GM12891 (cell line): Measurements from ENCODE around the gene NKD1.
"Not testable (repeated sequence)": the region's sequence is repeated elsewhere in the genome, so short reads cannot be mapped to it uniquely, and the experiment has no call there.

ENCODE experiments used
- DNase-seq: peaks from one replicate; pipeline ENCODE4 v3.0.0; 2011; ENCODE audit warnings: low spot score; ENCODE audit not compliant: insufficient read length
- FAIRE-seq: peaks from 2 replicates; lab custom pipeline; 2011; peaks lifted over from hg19 to GRCh38; lab: Jason Lieb, UNC
- PAX5 ChIP-seq: IDR thresholded peaks from 2 replicates; pipeline ENCODE4 v1.6.1; 2011; ENCODE audit warnings: low read length, moderate library complexity, mild to moderate bottlenecking; ENCODE audit not compliant: insufficient read depth, severe bottlenecking
- POLR2A ChIP-seq: IDR thresholded peaks from 2 replicates; pipeline ENCODE4 v1.6.1; 2011; ENCODE audit warnings: low read depth, low read length, control low read depth
- POLR2AphosphoS5 ChIP-seq: IDR thresholded peaks from 2 replicates; pipeline ENCODE4 v1.6.1; 2011; ENCODE audit warnings: low read depth, low read length, control low read depth
- POU2F2 ChIP-seq: IDR thresholded peaks from 2 replicates; pipeline ENCODE4 v1.6.1; 2011; ENCODE audit warnings: low read depth, mild to moderate bottlenecking, control low read depth, low read length, moderate library complexity
- SPI1 ChIP-seq: IDR thresholded peaks from 2 replicates; pipeline ENCODE4 v1.6.1; 2011; ENCODE audit warnings: low read depth, low read length, control low read depth
- TAF1 ChIP-seq: IDR thresholded peaks from 2 replicates; pipeline ENCODE4 v1.6.1; 2011; ENCODE audit warnings: low read depth, low read length, control low read depth

The NKD1 gene

DNA sequence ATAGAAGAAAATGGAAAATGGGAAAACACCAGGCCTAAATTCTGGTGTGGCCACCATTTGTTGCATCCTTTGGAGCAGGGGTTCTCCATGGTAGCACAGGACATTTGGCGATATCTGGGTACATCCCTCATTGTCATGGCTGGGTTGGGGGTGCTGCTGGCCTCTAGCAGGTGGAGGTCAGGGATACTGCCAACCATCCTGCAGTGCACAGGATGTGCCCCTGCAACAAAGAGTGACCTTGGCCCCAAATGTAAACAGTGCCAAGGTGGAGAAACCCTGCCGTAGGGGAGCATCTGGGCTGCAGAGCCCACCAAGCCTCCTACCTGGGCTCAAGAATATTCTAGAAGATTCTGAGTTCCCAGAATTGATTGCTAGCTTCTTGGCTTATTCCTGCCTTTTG, 27.5 kb downstream of the NKD1 start:
- FAIRE-seq = no peak
- TF ChIP-seq POLR2A (no peak), POU2F2 (no peak), SPI1 (no peak), TAF1 (no peak), POLR2AphosphoS5 (no peak)

DNA sequence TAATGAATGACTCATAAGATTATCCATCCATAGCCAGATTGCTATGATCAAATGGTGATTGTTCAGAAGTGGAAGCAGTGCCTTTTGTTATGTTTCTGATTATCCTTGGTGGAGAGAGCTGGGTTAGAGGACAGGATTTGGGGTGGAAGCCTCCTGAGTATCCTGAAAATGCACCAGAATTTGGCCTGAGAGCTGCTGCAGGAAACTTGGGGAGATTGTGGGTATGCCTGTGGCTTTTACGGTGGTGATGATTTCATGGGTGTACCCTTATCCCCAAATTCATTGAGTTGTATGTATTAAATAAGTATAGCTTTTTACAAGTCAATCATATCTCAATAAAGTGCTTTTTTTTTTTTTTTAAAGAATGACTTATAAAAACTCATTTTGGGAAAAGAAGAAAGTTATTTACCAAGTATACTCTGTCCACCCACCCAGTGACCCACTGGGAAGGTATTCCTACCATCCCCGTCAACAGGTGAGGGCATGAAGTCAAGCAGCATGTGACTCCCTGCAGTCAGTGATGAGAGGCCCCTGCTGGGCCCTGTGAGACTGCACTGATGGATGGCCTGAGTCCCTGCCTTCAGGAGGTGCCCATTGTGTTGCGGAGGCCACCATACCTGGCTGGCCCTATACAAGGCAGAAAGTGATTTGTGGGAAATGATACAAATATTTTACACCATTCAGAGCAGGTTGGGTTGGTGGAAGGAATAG, 28.4 kb downstream of the NKD1 start:
- TF ChIP-seq PAX5 = no peak
- no peak for TF ChIP-seq POLR2A
- TF ChIP-seq POU2F2 = no peak
- TF ChIP-seq POLR2AphosphoS5 = no peak
- TF ChIP-seq TAF1 = no peak
- TF ChIP-seq SPI1 = no peak
- DNase-seq (no peak), FAIRE-seq (no peak)

More for the DNA sequence above, 27.5 kb downstream of the NKD1 start:
- DNase-seq = no peak

DNA sequence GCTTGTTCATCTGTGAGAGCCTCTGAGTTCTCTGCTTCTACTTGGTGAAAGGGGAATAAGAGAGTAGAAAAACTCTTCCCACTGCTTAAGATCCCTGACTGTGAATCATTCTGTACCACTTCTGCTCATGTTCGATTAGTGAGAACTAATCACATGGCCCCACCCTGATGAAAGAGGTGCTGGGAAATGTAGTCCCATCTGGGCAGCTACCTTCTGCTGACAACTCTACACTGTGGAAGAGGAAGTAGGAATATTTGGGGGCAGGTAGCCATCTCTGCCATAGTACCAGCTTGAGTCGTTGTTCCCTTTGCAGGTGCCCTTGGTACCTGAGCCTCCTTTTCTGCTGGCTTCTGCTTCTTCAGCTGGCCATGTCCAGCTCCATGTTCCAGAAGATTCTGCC, 29.9 kb downstream of the NKD1 start:
- peak; percentile 42; the same call in 1 of the 2 replicates for TF ChIP-seq SPI1
- no peak for TF ChIP-seq POU2F2
- no peak for TF ChIP-seq POLR2A
- TF ChIP-seq POLR2AphosphoS5 = no peak
- FAIRE-seq = peak; percentile 82
- no peak for DNase-seq

DNA sequence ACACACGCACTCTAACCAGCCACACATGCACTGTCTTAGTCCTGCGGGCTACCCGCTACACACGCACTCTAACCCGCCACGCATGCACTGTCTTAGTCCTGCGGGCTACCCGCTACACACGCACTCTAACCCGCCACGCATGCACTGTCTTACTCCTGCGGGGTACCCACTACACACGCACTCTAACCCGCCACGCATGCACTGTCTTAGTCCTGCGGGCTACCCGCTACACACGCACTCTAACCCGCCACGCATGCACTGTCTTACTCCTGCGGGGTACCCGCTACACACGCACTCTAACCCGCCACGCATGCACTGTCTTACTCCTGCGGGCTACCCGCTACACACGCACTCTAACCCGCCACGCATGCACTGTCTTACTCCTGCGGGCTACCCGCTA, 31.2 kb downstream of the NKD1 start:
- FAIRE-seq, DNase-seq: not testable (repeated sequence)

DNA sequence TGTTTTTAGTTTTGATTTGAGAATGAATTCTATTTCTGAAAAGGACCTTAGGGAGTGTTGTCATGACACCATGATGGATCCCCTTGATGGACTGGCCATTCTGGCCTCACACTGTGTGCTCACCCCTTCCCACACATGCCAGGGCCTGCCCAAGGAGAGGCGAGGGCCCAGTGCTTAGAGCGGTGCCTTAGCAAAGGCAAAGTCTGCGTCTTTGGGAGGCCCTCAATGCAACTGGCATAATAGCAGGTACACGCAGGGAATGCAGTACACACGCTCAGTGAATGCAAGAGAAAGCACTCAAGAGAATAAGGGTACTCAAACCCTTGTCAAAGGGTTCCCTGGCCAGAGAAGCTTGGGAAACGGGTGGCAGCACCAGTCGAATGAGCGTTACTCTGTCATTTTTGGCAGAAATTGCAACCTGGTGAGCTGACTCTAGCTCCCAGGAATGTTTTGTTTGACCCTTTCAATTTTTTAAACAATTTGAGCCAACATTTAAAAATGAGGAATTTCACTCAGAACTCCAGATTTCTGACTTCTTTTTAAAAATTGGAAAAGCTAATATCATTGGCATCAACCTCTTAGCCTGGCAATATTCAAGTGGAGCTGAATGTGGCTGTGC, 32.1 kb downstream of the NKD1 start:
- no peak for TF ChIP-seq POLR2AphosphoS5
- TF ChIP-seq SPI1 = no peak
- TF ChIP-seq PAX5 = no peak
- no peak for TF ChIP-seq POU2F2
- no peak for TF ChIP-seq POLR2A
- no peak for TF ChIP-seq TAF1
- no peak for DNase-seq
- FAIRE-seq = no peak

DNA sequence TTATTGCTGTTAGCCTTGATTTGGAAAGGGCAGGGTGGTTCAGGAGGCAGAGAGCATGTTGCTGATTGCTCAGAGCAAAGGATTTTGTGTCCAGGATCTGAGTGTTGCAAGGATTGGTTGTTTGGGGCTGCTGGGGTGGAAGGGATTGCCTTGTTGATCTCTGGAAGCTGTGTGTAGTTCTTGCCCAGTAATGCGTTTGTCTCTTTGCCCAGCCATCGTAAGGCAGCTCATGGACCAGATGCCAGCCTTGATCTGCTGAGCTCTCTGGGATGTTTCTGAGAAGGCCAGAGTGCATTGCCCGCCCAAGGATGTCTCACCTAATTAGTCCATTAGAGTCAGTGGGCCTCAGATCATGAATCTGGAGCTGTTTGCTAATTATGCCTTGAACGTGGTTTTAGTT, 33.6 kb downstream of the NKD1 start:
- FAIRE-seq = no peak
- DNase-seq = no peak

DNA sequence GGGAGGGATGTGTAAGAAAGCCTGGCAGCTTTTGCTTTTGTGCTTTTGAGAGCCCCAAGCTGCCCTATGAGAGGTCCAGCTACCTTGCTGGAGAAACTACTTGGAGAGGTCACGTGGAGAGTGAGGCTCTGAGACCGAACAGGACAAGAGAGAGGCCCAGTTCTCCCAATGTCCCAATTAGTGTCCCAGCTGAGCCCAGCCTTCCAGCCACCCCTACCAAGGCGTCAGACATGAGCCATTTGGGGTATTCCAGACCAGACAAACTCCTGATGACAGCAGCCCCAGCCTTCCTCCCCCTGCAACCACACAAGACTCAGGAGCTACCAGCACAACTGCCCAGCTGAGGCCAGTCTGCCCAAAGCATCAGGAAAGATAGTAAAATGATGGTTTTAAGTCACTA, 35.0 kb downstream of the NKD1 start:
- no peak for TF ChIP-seq PAX5
- no peak for TF ChIP-seq SPI1
- TF ChIP-seq POU2F2 = no peak
- no peak for TF ChIP-seq TAF1
- TF ChIP-seq POLR2A = no peak
- no peak for TF ChIP-seq POLR2AphosphoS5
- DNase-seq (no peak), FAIRE-seq (no peak)

More for the DNA sequence above, 33.6 kb downstream of the NKD1 start:
- no peak for TF ChIP-seq TAF1
- no peak for TF ChIP-seq PAX5
- no peak for TF ChIP-seq POLR2AphosphoS5
- no peak for TF ChIP-seq SPI1
- TF ChIP-seq POU2F2 = no peak
- TF ChIP-seq POLR2A = no peak

DNA sequence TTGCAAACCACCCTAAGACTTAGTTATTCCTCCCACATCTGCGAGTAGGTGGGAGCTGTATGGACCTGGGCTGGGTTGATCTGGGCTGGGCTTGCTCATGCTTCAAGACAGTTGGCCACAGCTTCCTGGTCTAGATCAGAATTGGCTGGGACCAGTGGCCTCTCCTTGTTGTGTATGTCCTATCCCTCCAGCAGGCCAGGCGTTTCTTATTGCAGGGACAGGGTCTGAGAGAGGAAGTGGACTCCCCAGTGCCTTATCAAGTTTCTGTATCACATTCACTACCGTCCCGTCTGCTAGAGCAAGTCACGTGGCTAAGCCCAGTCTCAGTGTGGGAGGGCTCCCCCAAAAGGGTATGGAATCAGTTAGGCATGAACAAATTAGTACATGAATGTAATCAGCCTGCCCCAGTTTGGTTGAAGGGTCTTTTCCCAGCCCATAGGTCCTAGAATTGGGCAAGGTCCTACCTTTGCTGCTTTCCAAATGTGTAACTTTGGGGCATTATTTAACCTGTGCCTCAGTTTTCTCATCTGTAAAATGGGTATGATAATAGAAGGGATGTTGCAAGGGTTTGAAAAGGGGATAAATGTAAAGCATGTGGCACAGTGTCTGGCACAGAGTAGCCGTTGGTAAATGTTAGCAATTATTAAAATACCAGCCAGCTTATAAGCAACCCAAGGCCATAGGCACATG, 36.0 kb downstream of the NKD1 start:
- FAIRE-seq = peak; percentile 54
- no peak for DNase-seq
- TF ChIP-seq SPI1 (peak; percentile 83), POLR2AphosphoS5 (no peak)

DNA sequence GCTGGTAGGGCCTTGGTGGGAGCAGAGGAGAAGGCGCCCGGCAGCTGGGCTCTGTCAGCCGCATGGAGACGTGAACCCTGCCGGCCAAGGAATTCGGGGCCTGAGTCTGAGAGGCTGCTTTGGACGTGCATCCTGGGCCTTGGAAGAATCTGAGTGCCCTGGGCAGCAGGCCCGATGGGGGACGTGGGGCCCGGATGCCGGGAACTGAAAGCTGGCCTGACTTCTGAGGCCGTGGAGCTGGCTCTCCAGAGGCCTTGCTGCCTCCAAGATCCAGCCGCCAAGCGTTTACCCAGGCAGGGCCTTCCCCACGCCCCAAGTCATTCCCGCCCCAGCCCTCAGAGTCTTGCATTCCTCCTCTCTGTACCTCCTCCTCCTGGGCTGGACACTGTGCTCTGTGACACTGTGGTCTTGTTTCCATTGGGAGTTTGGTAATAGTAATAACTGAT, 37.2 kb downstream of the NKD1 start:
- no peak for DNase-seq
- TF ChIP-seq SPI1 = no peak
- TF ChIP-seq POU2F2 = no peak
- TF ChIP-seq POLR2AphosphoS5 = no peak
- TF ChIP-seq TAF1 = no peak
- TF ChIP-seq PAX5 = no peak
- TF ChIP-seq POLR2A = no peak
- FAIRE-seq = no peak

DNA sequence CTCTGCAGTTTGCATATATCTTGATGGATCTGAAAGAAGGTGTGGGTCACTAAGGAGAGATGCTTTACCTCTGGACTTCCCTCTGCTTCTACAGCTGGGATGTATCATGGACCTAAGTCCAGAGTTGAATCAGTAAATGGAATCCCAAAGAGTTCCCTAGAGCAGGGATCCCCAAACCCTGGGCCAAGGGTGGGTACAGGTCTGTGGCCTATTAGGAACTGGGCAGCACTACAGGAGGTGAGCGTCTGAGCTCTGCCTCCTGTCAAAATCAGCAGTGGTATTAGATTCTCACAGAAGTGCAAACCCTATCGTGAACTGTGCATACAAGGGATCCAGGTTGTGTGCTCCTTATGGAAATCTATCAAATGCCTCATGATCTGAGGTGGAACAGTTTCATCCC, 39.3 kb downstream of the NKD1 start:
- FAIRE-seq (no peak), DNase-seq (no peak)
- TF ChIP-seq SPI1 = no peak
- TF ChIP-seq POU2F2 = no peak
- TF ChIP-seq POLR2A = no peak
- TF ChIP-seq POLR2AphosphoS5 = no peak
- TF ChIP-seq TAF1 = no peak
- no peak for TF ChIP-seq PAX5
